ENCODE results near the gene TTPAL. TPM values are rescaled to one million over a fixed set of nuclear protein-coding genes. Genes with fewer than 3 reads are reported as not detected.

TTPAL gene
- polyA plus RNA-seq, 1 donor: 5.0 TPM

DNA sequence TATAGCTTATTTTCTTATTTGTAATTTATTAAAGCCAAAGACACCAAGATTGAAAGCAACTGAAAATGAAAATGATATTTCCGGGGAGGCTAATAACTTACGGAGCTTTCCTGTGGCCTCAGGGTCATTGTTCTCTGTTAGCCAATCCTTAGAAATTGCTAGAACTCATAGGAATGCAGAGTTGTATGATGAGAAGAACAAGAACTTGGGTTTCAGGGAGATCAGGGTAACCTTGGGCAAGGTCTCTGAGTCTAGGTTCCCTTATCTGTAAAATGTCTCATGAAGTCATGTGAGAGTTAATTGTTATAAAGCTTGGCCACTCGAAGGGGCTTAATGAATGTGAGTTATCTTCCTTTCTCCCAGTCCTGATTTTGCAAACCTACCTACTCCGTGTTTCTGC is 66.3 kb downstream of the TTPAL start:
- DNase-seq: no peak

GRCh38 chr20:44542890-44543289 is 67.2 kb downstream of the TTPAL start:
- no peak for DNase-seq

DNA sequence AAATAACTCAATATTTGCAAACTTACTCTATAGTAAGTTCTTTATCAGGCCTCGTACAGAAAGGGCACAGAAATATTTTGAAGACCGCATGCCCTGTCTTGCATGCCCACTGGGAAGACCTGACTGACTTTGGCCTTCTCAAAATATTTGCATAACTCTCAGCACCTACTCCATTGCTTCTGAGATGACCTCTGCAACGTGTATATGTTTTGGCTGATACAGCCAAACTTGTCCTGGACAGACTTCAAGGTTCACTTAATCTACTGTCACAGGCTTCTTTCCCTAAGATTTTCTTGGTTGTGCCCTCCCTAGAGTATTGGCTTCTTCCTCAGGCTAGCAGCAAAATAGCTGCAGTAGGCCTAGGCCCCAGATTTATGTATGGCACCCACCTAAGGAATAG is 67.7 kb downstream of the TTPAL start:
- no peak for DNase-seq

Other genes with a start within 250 kb of the TTPAL start
- gene GDAP1L1, start 228.6 kb upstream of the TTPAL start, polyA plus RNA-seq (ENCODE audit: insufficient read length): 0.30 TPM
- gene FITM2, start 164.7 kb upstream of the TTPAL start, polyA plus RNA-seq (ENCODE audit: insufficient read length): 7.2 TPM
- gene R3HDML, start 138.8 kb upstream of the TTPAL start, polyA plus RNA-seq (ENCODE audit: insufficient read length): not detected
- 0.04 TPM for gene HNF4A, start 120.2 kb upstream of the TTPAL start, polyA plus RNA-seq (ENCODE audit: insufficient read length)
- 54.0 TPM for gene SERINC3, start 46.2 kb downstream of the TTPAL start, polyA plus RNA-seq (ENCODE audit: insufficient read length)
- gene PKIG, start 106.7 kb downstream of the TTPAL start, polyA plus RNA-seq (ENCODE audit: insufficient read length): 57.2 TPM
- 6.0 TPM for gene ADA, start 175.8 kb downstream of the TTPAL start, polyA plus RNA-seq (ENCODE audit: insufficient read length)
- 0.15 TPM for gene CCN5, start 239.5 kb downstream of the TTPAL start, polyA plus RNA-seq (ENCODE audit: insufficient read length)